ENCODE measurements around the gene MRPL17.

MRPL17 gene

GRCh38 chr11:6674862-6675261 is 8.3 kb downstream of the MRPL17 start:
- H3K4me1 Mint-ChIP-seq, result no peaks in the 10 kb centered on the region
- no peak overlapping the region for H3K27ac Mint-ChIP-seq
- no peak for TF ChIP-seq CTCF (IDR thresholded peaks at IDR 0.05; ENCODE audit: unreplicated experiment in 3 of 3)
- no peaks in the 10 kb centered on the region for H3K27me3 Mint-ChIP-seq (ENCODE audit: low read depth)
- no peak overlapping the region for H3K4me3 Mint-ChIP-seq
- H3K36me3 Mint-ChIP-seq (ENCODE audit: low read depth), result peaks cover 9% of the 10 kb centered on the region
- no peaks in the 10 kb centered on the region for H3K9me3 Mint-ChIP-seq

GRCh38 chr11:6674219-6674597 is 8.9 kb downstream of the MRPL17 start:
- H3K9me3 Mint-ChIP-seq, result no peaks in the 10 kb centered on the region
- no peaks in the 10 kb centered on the region for H3K4me1 Mint-ChIP-seq
- H3K27me3 Mint-ChIP-seq (ENCODE audit: low read depth), result no peaks in the 10 kb centered on the region
- TF ChIP-seq CTCF (IDR thresholded peaks at IDR 0.05; ENCODE audit: unreplicated experiment in 3 of 3), result no peak
- H3K4me3 Mint-ChIP-seq, result no peak overlapping the region
- peaks cover 4% of the 10 kb centered on the region for H3K36me3 Mint-ChIP-seq (ENCODE audit: low read depth)
- H3K27ac Mint-ChIP-seq, result no peak overlapping the region

GRCh38 chr11:6673523-6674218 is 9.5 kb downstream of the MRPL17 start:
- Mint-ChIP-seq H3K36me3 (ENCODE audit: low read depth) (no peaks in the 10 kb centered on the region), H3K4me3 (no peak overlapping the region), H3K9me3 (no peaks in the 10 kb centered on the region), H3K4me1 (no peaks in the 10 kb centered on the region), H3K27me3 (ENCODE audit: low read depth) (no peaks in the 10 kb centered on the region), H3K27ac (no peak overlapping the region)
- no peak for TF ChIP-seq CTCF (IDR thresholded peaks at IDR 0.05; ENCODE audit: unreplicated experiment in 3 of 3)

- TF ChIP-seq CTCF (IDR thresholded peaks at IDR 0.05; ENCODE audit: unreplicated experiment in 3 of 3), result no peak
- H3K9me3 Mint-ChIP-seq, result no peaks in the 10 kb centered on the region
- H3K4me3 Mint-ChIP-seq, result no peak overlapping the region
- no peaks in the 10 kb centered on the region for H3K27me3 Mint-ChIP-seq (ENCODE audit: low read depth)
- H3K4me1 Mint-ChIP-seq, result no peaks in the 10 kb centered on the region
- no peak overlapping the region for H3K27ac Mint-ChIP-seq
- no peaks in the 10 kb centered on the region for H3K36me3 Mint-ChIP-seq (ENCODE audit: low read depth)
These were observed 11.1 kb downstream of the MRPL17 start for GRCh38 chr11:6671991-6672390.

GRCh38 chr11:6670202-6670830 is 12.8 kb downstream of the MRPL17 start:
- TF ChIP-seq CTCF (IDR thresholded peaks at IDR 0.05; ENCODE audit: unreplicated experiment in 3 of 3), result no peak
- no peaks in the 10 kb centered on the region for H3K4me1 Mint-ChIP-seq
- H3K9me3 Mint-ChIP-seq, result no peaks in the 10 kb centered on the region
- no peaks in the 10 kb centered on the region for H3K27me3 Mint-ChIP-seq (ENCODE audit: low read depth)
- H3K36me3 Mint-ChIP-seq (ENCODE audit: low read depth), result no peaks in the 10 kb centered on the region
- H3K27ac Mint-ChIP-seq, result no peak overlapping the region
- H3K4me3 Mint-ChIP-seq, result no peak overlapping the region
